GM19467 (cell line): ENCODE measurements around the gene GLT6D1.

ENCODE experiments used
- ATAC-seq: cut with Tn5 transposase; IDR thresholded peaks from one replicate; pipeline ENCODE4 v1.9.1; 2021; ENCODE audit warnings: mild to moderate bottlenecking, moderate library complexity; ENCODE audit not compliant: unreplicated experiment

Gene GLT6D1

GRCh38 chr9:135610290-135611141, 28.8 kb downstream of the GLT6D1 start:
- no peak for ATAC-seq

- no peak for ATAC-seq
Observed at GRCh38 chr9:135609366-135609955, 29.9 kb downstream of the GLT6D1 start.

GRCh38 chr9:135608999-135609317, 30.4 kb downstream of the GLT6D1 start:
- ATAC-seq, result no peak

- ATAC-seq, result no peak
Observed at GRCh38 chr9:135608294-135608998, 30.9 kb downstream of the GLT6D1 start.

GRCh38 chr9:135607401-135608293, 31.7 kb downstream of the GLT6D1 start:
- no peak for ATAC-seq

- no peak for ATAC-seq
Observed at GRCh38 chr9:135606885-135607259, 32.5 kb downstream of the GLT6D1 start.

GRCh38 chr9:135605238-135605781, 34.0 kb downstream of the GLT6D1 start:
- ATAC-seq, result no peak

GRCh38 chr9:135604437-135605237, 34.7 kb downstream of the GLT6D1 start:
- ATAC-seq, result no peak

GRCh38 chr9:135602789-135603481, 36.4 kb downstream of the GLT6D1 start:
- no peak for ATAC-seq

GRCh38 chr9:135601988-135602387, 37.4 kb downstream of the GLT6D1 start:
- no peak for ATAC-seq

GRCh38 chr9:135600296-135600817, 39.0 kb downstream of the GLT6D1 start:
- ATAC-seq, result no peak

GRCh38 chr9:135596211-135596610, 43.1 kb downstream of the GLT6D1 start:
- no peak for ATAC-seq

GRCh38 chr9:135592625-135593024, 46.7 kb downstream of the GLT6D1 start:
- no peak for ATAC-seq

- ATAC-seq, result no peak
Observed at GRCh38 chr9:135592331-135592590, 47.1 kb downstream of the GLT6D1 start.

GRCh38 chr9:135591506-135592330, 47.6 kb downstream of the GLT6D1 start:
- ATAC-seq, result no peak

GRCh38 chr9:135590486-135591079, 48.8 kb downstream of the GLT6D1 start:
- ATAC-seq, result no peak

GRCh38 chr9:135589596-135590485, 49.5 kb downstream of the GLT6D1 start:
- no peak for ATAC-seq
